Measurements from ENCODE around the gene MAP3K2.

- no peak for TF ChIP-seq CTCF (IDR thresholded peaks at IDR 0.05)
- TF ChIP-seq POLR2A (IDR thresholded peaks at IDR 0.05), result no peak
Measured at GRCh38 chr2:127423880-127424279, 36.1 kb upstream of the MAP3K2 start.
